Measurements from ENCODE around the gene ZNF503. TPM values are rescaled to one million over a fixed set of nuclear protein-coding genes. Genes with fewer than 3 reads are reported as not detected.
A peak's percentile ranks its signal among the peaks of the same experiment; 100 is the strongest.

Gene ZNF503
- total RNA-seq, 2 donors from 2014 or later: 20.8 to 38.6 TPM

- 76 to 77% methylated on average over 5 of the region's 5 CpGs for WGBS, 2 donors
- DNase-seq (peak in 1 of 4 donors; percentile 23), ATAC-seq (no peak)
- Histone ChIP-seq H3K9me3 (no peaks in the 10 kb centered on the region), H3K4me1 (peaks cover 66% of the 10 kb centered on the region), H3K36me3 (replicated peaks in 1 of 2; ENCODE audit: insufficient read depth in 1 of 2, low read depth in 2 of 2) (no peaks in the 10 kb centered on the region), H3K4me3 (no peak overlapping the region), H3K27ac (peak overlapping the region in 3 of 4 donors; percentile 83 to 90 (median 88)), H3K27me3 (no peaks in the 10 kb centered on the region)
- TF ChIP-seq POLR2A (IDR thresholded peaks at IDR 0.05): no peak
- TF ChIP-seq CTCF (IDR thresholded peaks at IDR 0.05): no peak
- intact Hi-C loops (cut with DNase I): no loop called here
These were observed 27.7 kb upstream of the ZNF503 start for GRCh38 chr10:75429159-75429827.

- Histone ChIP-seq H3K27me3 (no peaks in the 10 kb centered on the region), H3K4me3 (no peak overlapping the region), H3K4me1 (peaks cover 72% of the 10 kb centered on the region), H3K36me3 (replicated peaks in 1 of 2; ENCODE audit: insufficient read depth in 1 of 2, low read depth in 2 of 2) (no peaks in the 10 kb centered on the region), H3K9me3 (no peaks in the 10 kb centered on the region), H3K27ac (peak overlapping the region in 3 of 4 donors; percentile 14 to 88 (median 17))
- peak in 3 of 4 donors; percentile 19 to 43 (median 39) for DNase-seq
- 51 to 53% methylated on average over 9 of the region's 9 CpGs for WGBS, 2 donors
- ATAC-seq: no peak
- TF ChIP-seq CTCF (IDR thresholded peaks at IDR 0.05) (no peak), POLR2A (IDR thresholded peaks at IDR 0.05) (no peak)
- intact Hi-C loops (cut with DNase I): no loop called here
These were observed 27.0 kb upstream of the ZNF503 start for GRCh38 chr10:75428434-75429158.

- H3K4me1 ChIP-seq: peaks cover 69% of the 10 kb centered on the region
- no peaks in the 10 kb centered on the region for H3K36me3 ChIP-seq (replicated peaks in 1 of 2; ENCODE audit: insufficient read depth in 1 of 2, low read depth in 2 of 2)
- intact Hi-C loops (cut with DNase I): no loop called here
- H3K4me3 ChIP-seq: no peak overlapping the region
- H3K27me3 ChIP-seq: no peaks in the 10 kb centered on the region
- peak overlapping the region in 1 of 4 donors; percentile 14 for H3K27ac ChIP-seq
- DNase-seq (no peak), ATAC-seq (no peak)
- no peak for TF ChIP-seq POLR2A (IDR thresholded peaks at IDR 0.05)
- TF ChIP-seq CTCF (IDR thresholded peaks at IDR 0.05): no peak
- WGBS, 2 donors: 67 to 74% methylated on average over 3 of the region's 3 CpGs
- H3K9me3 ChIP-seq: no peaks in the 10 kb centered on the region
These were observed 26.4 kb upstream of the ZNF503 start for GRCh38 chr10:75427951-75428350.

GRCh38 chr10:75426880-75427279 is 25.3 kb upstream of the ZNF503 start:
- Histone ChIP-seq H3K36me3 (replicated peaks in 1 of 2; ENCODE audit: insufficient read depth in 1 of 2, low read depth in 2 of 2) (no peaks in the 10 kb centered on the region), H3K4me3 (no peak overlapping the region), H3K27me3 (no peaks in the 10 kb centered on the region), H3K4me1 (peaks cover 58% of the 10 kb centered on the region), H3K9me3 (no peaks in the 10 kb centered on the region), H3K27ac (no peak overlapping the region)
- TF ChIP-seq POLR2A (IDR thresholded peaks at IDR 0.05) (no peak), CTCF (IDR thresholded peaks at IDR 0.05) (no peak)
- WGBS, 2 donors: 86 to 94% methylated on average over 1 of the region's 1 CpG
- DNase-seq: no peak
- ATAC-seq: no peak
- intact Hi-C loops (cut with DNase I): no loop called here

All from body of pancreas (tissue), 4 donors.